HepG2 (cell line): ENCODE results near the gene CLEC20A. TPM values are rescaled to one million over a fixed set of nuclear protein-coding genes. Genes with fewer than 3 reads are reported as not detected.

ENCODE experiments used
- ATAC-seq: fragments of 200-7000 bp; cut with Tn5 transposase; 3 replicates; pipeline ENCODE4 v1.9.1; 2020; ENCODE audit warnings: mild to moderate bottlenecking, moderate library complexity
- BruUV-seq: library from RNA; stranded (reverse); fragments of 400-500 nt; replicated peaks from 2 replicates; lab custom pipeline; 2021; lab: Mats Ljungman, UMichigan
- CTCF ChIA-PET: fragments of 300-600 bp; formaldehyde crosslinking; extraction: SDS; loops from one replicate; lab custom pipeline; 2021; ENCODE audit warnings: low total read pairs, inconsistent platforms, low intra/inter-chr PET ratio; lab: Yijun Ruan, JAX
- POLR2A ChIA-PET: fragments of 350-600 bp; sonication (Branson Sonifier 250); formaldehyde crosslinking; loops from one replicate; lab custom pipeline; 2020; ENCODE audit warnings: antibody characterized with exemption, inconsistent platforms; lab: Yijun Ruan, JAX
- DNase-seq: peaks from one replicate; pipeline ENCODE4 v3.0.0-alpha.2; 2015; ENCODE audit warnings: low spot score
- FAIRE-seq: peaks from 3 replicates; lab custom pipeline; 2011; peaks lifted over from hg19 to GRCh38; lab: Jason Lieb, UNC
- H2AFZ ChIP-seq: one replicate; pipeline ENCODE4 v1.6.1; 2011; ENCODE audit warnings: low read length, inconsistent platforms
- H3K27ac ChIP-seq: fragments of 300-600 bp; 3 replicates; pipeline ENCODE4 v1.8.0; 2011; ENCODE audit warnings: mixed run types, mild to moderate bottlenecking, mixed read lengths, low read length, inconsistent platforms; ENCODE audit not compliant: insufficient read depth; ENCODE audit errors: extremely low read length
- H3K27me3 ChIP-seq, 2 experiments: fragments of 200-600 bp in 1 of 2; 2 replicates in 1 of 2; 3 replicates in 1 of 2; pipeline versions ENCODE4 v1.6.0 to v1.8.0; 2011; ENCODE audit warnings: low read length in 2 of 2, mild to moderate bottlenecking in 2 of 2, moderate library complexity in 2 of 2, inconsistent platforms in 1 of 2; ENCODE audit not compliant: insufficient read depth in 2 of 2, control insufficient read depth in 1 of 2
- H3K36me3 ChIP-seq, 2 experiments: fragments of 200-600 bp in 1 of 2; replicated peaks in 1 of 2; 2 replicates in 1 of 2; 3 replicates in 1 of 2; pipeline versions ENCODE4 v1.5.1 to v1.8.0; 2011; ENCODE audit warnings: low read length in 2 of 2, inconsistent platforms in 1 of 2; ENCODE audit not compliant: insufficient read depth in 2 of 2, control insufficient read depth in 1 of 2
- H3K4me1 ChIP-seq: 2 replicates; pipeline ENCODE4 v1.5.1; 2012; ENCODE audit warnings: low read length, inconsistent platforms; ENCODE audit not compliant: insufficient read depth
- H3K4me2 ChIP-seq: 2 replicates; pipeline ENCODE4 v1.6.0; 2011; ENCODE audit warnings: low read depth, low read length, inconsistent platforms
- H3K4me3 ChIP-seq, 3 experiments: fragments of 200-600 bp in 1 of 3; sonication (generic), shearing (Covaris generic) in 1 of 3; replicated peaks in 1 of 3; 2 replicates each; pipeline ENCODE4 v1.5.1; 2011 to 2016; ENCODE audit warnings: low read length in 3 of 3, inconsistent platforms in 2 of 3, low read depth in 2 of 3, mild to moderate bottlenecking in 2 of 3, control low read depth in 1 of 3, mixed read lengths in 1 of 3; ENCODE audit not compliant: insufficient read depth in 1 of 3
- H3K79me2 ChIP-seq: one replicate; pipeline ENCODE4 v1.6.1; 2011; ENCODE audit warnings: low read length, inconsistent platforms; ENCODE audit not compliant: insufficient read depth
- H3K9ac ChIP-seq: 2 replicates; pipeline ENCODE4 v1.6.0; 2011; ENCODE audit warnings: mild to moderate bottlenecking, low read depth, low read length, inconsistent platforms; ENCODE audit not compliant: insufficient read depth
- H3K9me3 ChIP-seq: 2 replicates; pipeline ENCODE4 v1.5.1; 2012; ENCODE audit warnings: mild to moderate bottlenecking, low read length
- H4K20me1 ChIP-seq: 2 replicates; pipeline ENCODE4 v1.6.0; 2011; ENCODE audit warnings: inconsistent platforms, mild to moderate bottlenecking, low read length, moderate library complexity; ENCODE audit not compliant: insufficient read depth
- AHDC1 ChIP-seq: sonication (generic); formaldehyde crosslinking; IDR thresholded peaks from 2 replicates; pipeline ENCODE4 v1.5.1; 2020; ENCODE audit warnings: mild to moderate bottlenecking, missing genetic modification reagents, borderline replicate concordance
- ARID4A ChIP-seq: sonication (generic); formaldehyde crosslinking; IDR thresholded peaks from 2 replicates; pipeline ENCODE4 v1.5.0; 2020; ENCODE audit warnings: mild to moderate bottlenecking, missing genetic modification reagents, borderline replicate concordance
- BRF2 ChIP-seq: sonication (generic); formaldehyde crosslinking; IDR thresholded peaks from 2 replicates; pipeline ENCODE4 v1.8.1; 2022; ENCODE audit warnings: mild to moderate bottlenecking, missing genetic modification reagents
- RFX1 ChIP-seq: fragments of 450-650 bp; IDR thresholded peaks from 2 replicates; pipeline ENCODE4 v1.6.1; 2017
- ZFP62 ChIP-seq: sonication (generic); formaldehyde crosslinking; IDR thresholded peaks from 2 replicates; pipeline ENCODE4 v1.4.0; 2020; ENCODE audit warnings: missing genetic modification reagents
- ZNF574 ChIP-seq: sonication (generic); formaldehyde crosslinking; IDR thresholded peaks from 2 replicates; pipeline ENCODE4 v1.4.0; 2020; ENCODE audit warnings: missing genetic modification reagents
- ZNF644 ChIP-seq: IDR thresholded peaks from 2 replicates; pipeline ENCODE4 v1.6.1; 2016; ENCODE audit warnings: low read depth
- ZNF703 ChIP-seq: sonication (generic); formaldehyde crosslinking; IDR thresholded peaks from 2 replicates; pipeline ENCODE4 v1.5.1; 2020; ENCODE audit warnings: missing genetic modification reagents, mild to moderate bottlenecking, moderate library complexity, borderline replicate concordance
- WGBS: methylation state at CpG from one replicate; pipeline ENCODE4 v1.1.6; 2017; ENCODE audit warnings: low lambda C conversion rate; 5-methylcytosine and 5-hydroxymethylcytosine counted together
- in situ Hi-C: cut with HindIII; loops from 2 replicates; pipeline ENCODE4 v1.10.0; 2017; ENCODE audit warnings: low pct_unique_long_range_greater_than_20kb; ENCODE audit not compliant: extremely low pct_ligation_motif_present
- intact Hi-C: fragments of 100-400 bp; cut with micrococcal nuclease; formaldehyde crosslinking; loops from one replicate; pipeline ENCODE4 v1.10.0; 2022; ENCODE audit not compliant: unreplicated experiment
- polyA plus RNA-seq, 8 experiments: library from polyadenylated mRNA; depleted of rRNA in 3 of 8; stranded (reverse) in 7 of 8; unstranded in 1 of 8; fragments of >200 nt; fragmentation: Illumina TruSeq in 4 of 8; extraction: Trizol in 4 of 8; gene quantifications; 2 replicates each; pipeline versions ENCODE4 v1.2.1 to v1.2.3, GENCODE V29; 2011 to 2016; ENCODE audit warnings: low read depth in 4 of 8, missing spikeins in 1 of 8, mixed read lengths in 1 of 8; ENCODE audit not compliant: insufficient read depth in 1 of 8
- total RNA-seq, 5 experiments: library from RNA; depleted of rRNA; stranded (reverse); fragments of >200 nt; fragmentation: Illumina TruSeq; extraction: Trizol; gene quantifications; 2 replicates each; pipeline ENCODE4 v1.2.3, GENCODE V29; 2016; ENCODE audit warnings: low read depth in 1 of 5

CLEC20A gene
- total and polyA plus RNA-seq, 2 of the 13 experiments (the other 11 are each of a cell fraction or from before 2014, with no cell fraction given), result not detected

- TF ChIP-seq ZNF574 (CRISPR knock-in tag) (no peak), RFX1 (no peak), BRF2 (CRISPR knock-in tag) (no peak), ZNF703 (no peak)
These were observed 4.4 kb downstream of the CLEC20A start (continued) for GRCh38 chr1:178492341-178492740.

- FAIRE-seq, result no peak
These were observed 5.0 kb downstream of the CLEC20A start for GRCh38 chr1:178491721-178492120.

More at GRCh38 chr1:178491721-178492120, 5.0 kb downstream of the CLEC20A start:
- no peaks in the 10 kb centered on the region for H3K79me2 ChIP-seq
- no peaks in the 10 kb centered on the region for H4K20me1 ChIP-seq
- no peak overlapping the region for H3K4me2 ChIP-seq
- H3K9me3 ChIP-seq, result no peaks in the 10 kb centered on the region
- no peak for ATAC-seq
- in situ Hi-C loops (no loop called here), intact Hi-C loops (no loop called here)
- H3K36me3 ChIP-seq, result no peaks in the 10 kb centered on the region
- CTCF ChIA-PET, result no interaction called here
- 51% methylated on average over 3 of the region's 4 CpGs for whole genome bisulfite sequencing
- H2AFZ ChIP-seq, result no peak overlapping the region
- H3K4me3 ChIP-seq, result no peak overlapping the region
- DNase-seq, result no peak
- TF ChIP-seq ZNF644 (CRISPR knock-in tag), result no peak
- no peak for TF ChIP-seq ZFP62 (CRISPR knock-in tag)
- no peak for TF ChIP-seq ARID4A (CRISPR knock-in tag)
- TF ChIP-seq AHDC1, result no peak
- H3K9ac ChIP-seq, result no peak overlapping the region
- H3K27me3 ChIP-seq, result peaks cover 7 to 41% of the 10 kb centered on the region in 2 experiments; a peak in 4 of 5 replicates
- no TSS peak for BruUV-seq
- H3K27ac ChIP-seq, result no peak overlapping the region
- H3K4me1 ChIP-seq, result peaks cover 13% of the 10 kb centered on the region
- POLR2A ChIA-PET, result no interaction called here
